Loucy (cell line): ENCODE measurements around the gene ZNF716.

Experiments used
- H2AFZ ChIP-seq: fragments of 200-600 bp; sonication (generic); 2 replicates; pipeline ENCODE4 v1.6.0; 2016; ENCODE audit warnings: antibody characterized with exemption, mild to moderate bottlenecking, low read length, moderate library complexity
- H3F3A ChIP-seq: fragments of 200-600 bp; 2 replicates; pipeline ENCODE4 v1.6.0; 2016; ENCODE audit warnings: antibody characterized with exemption, low read depth, mild to moderate bottlenecking
- H3K27me3 ChIP-seq: fragments of 200-600 bp; sonication (generic); 2 replicates; pipeline ENCODE4 v1.6.1; 2014; ENCODE audit warnings: low read length, mild to moderate bottlenecking; ENCODE audit not compliant: insufficient read depth, poor library complexity, severe bottlenecking
- H3K36me3 ChIP-seq: fragments of 200-600 bp; sonication (generic); 2 replicates; pipeline ENCODE4 v1.6.1; 2016; ENCODE audit warnings: low read length; ENCODE audit not compliant: insufficient read depth
- H3K4me1 ChIP-seq: fragments of 200-600 bp; sonication (generic); 2 replicates; pipeline ENCODE4 v1.5.1; 2014; ENCODE audit warnings: low read length, mild to moderate bottlenecking; ENCODE audit not compliant: insufficient read depth, poor library complexity, severe bottlenecking
- H3K4me2 ChIP-seq: fragments of 200-600 bp; sonication (generic); 2 replicates; pipeline ENCODE4 v1.6.0; 2014; ENCODE audit warnings: antibody characterized with exemption, low read length, low read depth, mild to moderate bottlenecking; ENCODE audit not compliant: poor library complexity, severe bottlenecking
- H3K4me3 ChIP-seq: fragments of 200-600 bp; sonication (generic); 2 replicates; pipeline ENCODE4 v1.5.1; 2014; ENCODE audit warnings: low read length, mild to moderate bottlenecking, mixed read lengths; ENCODE audit not compliant: poor library complexity, severe bottlenecking
- H3K79me2 ChIP-seq: fragments of 200-600 bp; sonication (generic); 2 replicates; pipeline ENCODE4 v1.6.1; 2014; ENCODE audit warnings: low read length; ENCODE audit not compliant: insufficient read depth
- H3K9ac ChIP-seq: fragments of 200-600 bp; sonication (generic); 2 replicates; pipeline ENCODE4 v1.6.0; 2014; ENCODE audit warnings: mild to moderate bottlenecking, low read depth, low read length, moderate library complexity; ENCODE audit not compliant: poor library complexity, severe bottlenecking
- H3K9me2 ChIP-seq: fragments of 200-600 bp; sonication (generic); replicated peaks from 2 replicates; pipeline ENCODE4 v1.6.1; 2016; ENCODE audit warnings: low read depth, low read length, mixed read lengths
- H3K9me3 ChIP-seq: fragments of 200-600 bp; sonication (generic); 2 replicates; pipeline ENCODE4 v1.6.1; 2014; ENCODE audit warnings: mild to moderate bottlenecking, antibody characterized with exemption, low read length, low read depth; ENCODE audit not compliant: insufficient read depth
- H4K20me1 ChIP-seq: fragments of 200-600 bp; sonication (generic); 2 replicates; pipeline ENCODE4 v1.6.0; 2014; ENCODE audit warnings: antibody characterized with exemption, low read length, mild to moderate bottlenecking; ENCODE audit not compliant: insufficient read depth, poor library complexity, severe bottlenecking
- EZH2phosphoT487 ChIP-seq: fragments of 200-600 bp; IDR thresholded peaks from 2 replicates; pipeline ENCODE4 v1.6.1; 2018; ENCODE audit warnings: antibody characterized with exemption, mild to moderate bottlenecking, moderate library complexity, borderline replicate concordance
- TF ChIP-seq, protein P1 (sequence below): fragments of 200-600 bp; sonication (generic); conservative IDR thresholded peaks from 2 replicates; pipeline ENCODE4 v1.5.1; 2014; ENCODE audit warnings: mild to moderate bottlenecking, antibody characterized with exemption, low read length

ZNF716 gene

DNA sequence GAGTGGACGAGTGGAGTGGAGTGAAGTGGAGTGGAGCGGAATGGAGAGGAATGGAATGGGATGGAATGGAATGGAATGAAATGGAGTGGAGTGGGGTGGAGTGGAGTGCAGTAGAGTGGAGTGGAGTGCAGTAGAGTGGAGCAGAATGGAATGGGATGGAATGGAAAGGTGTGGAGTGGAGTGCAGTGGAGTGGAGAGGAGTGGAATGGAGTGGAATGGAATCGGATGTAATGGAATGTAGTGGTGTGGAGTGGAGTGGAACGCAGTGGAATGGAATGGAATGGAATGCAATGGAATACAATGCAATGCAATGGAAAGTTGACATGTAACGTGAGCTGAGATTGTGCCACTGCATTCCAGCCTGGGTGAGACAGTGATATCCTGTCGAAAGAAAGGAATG, 46.4 kb downstream of the ZNF716 start:
- Histone ChIP-seq H3K9me2 (no peaks in the 10 kb centered on the region), H3K79me2 (no peaks in the 10 kb centered on the region), H3K36me3 (no peaks in the 10 kb centered on the region), H3K27me3 (no peaks in the 10 kb centered on the region), H3K4me3 (no peak overlapping the region), H3K9ac (no peak overlapping the region), H3K4me1 (no peaks in the 10 kb centered on the region), H3K4me2 (no peak overlapping the region), H4K20me1 (no peaks in the 10 kb centered on the region), H2AFZ (no peak overlapping the region), H3K9me3 (peaks cover 12% of the 10 kb centered on the region; the same call in 1 of the 2 replicates), H3F3A (no peaks in the 10 kb centered on the region)
- TF ChIP-seq, protein P1, sequence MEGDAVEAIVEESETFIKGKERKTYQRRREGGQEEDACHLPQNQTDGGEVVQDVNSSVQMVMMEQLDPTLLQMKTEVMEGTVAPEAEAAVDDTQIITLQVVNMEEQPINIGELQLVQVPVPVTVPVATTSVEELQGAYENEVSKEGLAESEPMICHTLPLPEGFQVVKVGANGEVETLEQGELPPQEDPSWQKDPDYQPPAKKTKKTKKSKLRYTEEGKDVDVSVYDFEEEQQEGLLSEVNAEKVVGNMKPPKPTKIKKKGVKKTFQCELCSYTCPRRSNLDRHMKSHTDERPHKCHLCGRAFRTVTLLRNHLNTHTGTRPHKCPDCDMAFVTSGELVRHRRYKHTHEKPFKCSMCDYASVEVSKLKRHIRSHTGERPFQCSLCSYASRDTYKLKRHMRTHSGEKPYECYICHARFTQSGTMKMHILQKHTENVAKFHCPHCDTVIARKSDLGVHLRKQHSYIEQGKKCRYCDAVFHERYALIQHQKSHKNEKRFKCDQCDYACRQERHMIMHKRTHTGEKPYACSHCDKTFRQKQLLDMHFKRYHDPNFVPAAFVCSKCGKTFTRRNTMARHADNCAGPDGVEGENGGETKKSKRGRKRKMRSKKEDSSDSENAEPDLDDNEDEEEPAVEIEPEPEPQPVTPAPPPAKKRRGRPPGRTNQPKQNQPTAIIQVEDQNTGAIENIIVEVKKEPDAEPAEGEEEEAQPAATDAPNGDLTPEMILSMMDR = no peak
- TF ChIP-seq EZH2phosphoT487 = no peak

GRCh38 chr7:57505176-57505575, 55.2 kb downstream of the ZNF716 start:
- H2AFZ ChIP-seq = no peak overlapping the region
- no peaks in the 10 kb centered on the region for H3K79me2 ChIP-seq
- TF ChIP-seq EZH2phosphoT487 = no peak
- H3K4me2 ChIP-seq = no peak overlapping the region
- H3K36me3 ChIP-seq = no peaks in the 10 kb centered on the region
- H3K9ac ChIP-seq = no peak overlapping the region
- H3K27me3 ChIP-seq = no peaks in the 10 kb centered on the region
- H3K4me3 ChIP-seq = no peak overlapping the region
- 0 out of 2 replicates have a peak, but pooled peaks cover 5% of the 10 kb centered on the region for H3K9me3 ChIP-seq
- no peaks in the 10 kb centered on the region for H3F3A ChIP-seq
- H4K20me1 ChIP-seq = no peaks in the 10 kb centered on the region
- no peaks in the 10 kb centered on the region for H3K4me1 ChIP-seq
- H3K9me2 ChIP-seq = no peaks in the 10 kb centered on the region
